ENCODE data around the gene CFAP74.

CFAP74 gene

DNA sequence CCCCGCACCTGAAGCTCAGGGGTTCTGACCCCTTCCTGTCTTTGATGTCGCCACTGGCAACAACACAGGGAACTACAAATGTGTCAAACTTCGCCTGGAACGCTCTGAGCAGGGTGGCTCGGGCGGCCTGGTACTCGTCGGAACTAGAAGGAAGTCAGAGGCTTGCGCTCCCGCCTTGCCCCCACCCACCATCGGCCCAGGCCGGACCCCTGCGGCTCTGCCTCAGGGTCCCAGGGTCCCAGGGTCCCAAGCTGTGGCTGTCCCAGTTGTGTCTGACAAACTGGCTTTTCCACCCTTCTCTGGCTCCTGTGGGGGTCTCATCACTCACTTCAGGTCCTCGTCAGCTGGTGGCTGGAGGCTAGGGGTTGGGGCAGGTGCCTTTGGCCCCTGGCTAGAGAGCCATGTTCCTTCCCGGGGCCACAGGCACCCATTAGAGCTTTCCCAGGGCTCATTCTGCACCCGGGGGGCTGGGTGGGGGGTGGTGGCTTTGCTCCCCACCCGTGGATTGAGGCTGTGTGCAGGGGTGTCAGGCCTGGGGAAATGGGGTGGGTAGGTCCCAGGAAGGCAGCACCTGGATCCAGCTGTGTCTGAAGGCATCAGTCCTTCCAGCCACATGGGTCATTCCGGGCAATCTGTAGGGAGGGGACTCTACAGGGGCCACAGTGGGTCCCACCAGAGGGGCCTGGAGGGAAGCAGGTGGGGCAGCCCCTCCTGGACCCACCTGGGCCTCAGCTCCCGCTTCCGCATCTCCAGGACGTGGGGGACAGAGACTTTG, 76.5 kb downstream of the CFAP74 start:
- H2AFZ ChIP-seq = no peak overlapping the region
- no peaks in the 10 kb centered on the region for H3K4me1 ChIP-seq
- H3K79me2 ChIP-seq = no peaks in the 10 kb centered on the region
- H3K9me3 ChIP-seq (ENCODE audit: control insufficient read depth, low read length) = no peaks in the 10 kb centered on the region
- no peaks in the 10 kb centered on the region for H3K27me3 ChIP-seq (ENCODE audit: control insufficient read depth, insufficient read depth, low read length)
- TF ChIP-seq CTCF (IDR thresholded peaks at IDR 0.05) = no peak
- no peak overlapping the region for H3K4me2 ChIP-seq (ENCODE audit: low read length)
- no peak overlapping the region for H3K27ac ChIP-seq
- H3K36me3 ChIP-seq (ENCODE audit: control insufficient read depth, insufficient read depth, low read length) = no peaks in the 10 kb centered on the region
- no peak overlapping the region for H3K9ac ChIP-seq
- no peak overlapping the region for H3K4me3 ChIP-seq (ENCODE audit: low read depth, low read length)

DNA sequence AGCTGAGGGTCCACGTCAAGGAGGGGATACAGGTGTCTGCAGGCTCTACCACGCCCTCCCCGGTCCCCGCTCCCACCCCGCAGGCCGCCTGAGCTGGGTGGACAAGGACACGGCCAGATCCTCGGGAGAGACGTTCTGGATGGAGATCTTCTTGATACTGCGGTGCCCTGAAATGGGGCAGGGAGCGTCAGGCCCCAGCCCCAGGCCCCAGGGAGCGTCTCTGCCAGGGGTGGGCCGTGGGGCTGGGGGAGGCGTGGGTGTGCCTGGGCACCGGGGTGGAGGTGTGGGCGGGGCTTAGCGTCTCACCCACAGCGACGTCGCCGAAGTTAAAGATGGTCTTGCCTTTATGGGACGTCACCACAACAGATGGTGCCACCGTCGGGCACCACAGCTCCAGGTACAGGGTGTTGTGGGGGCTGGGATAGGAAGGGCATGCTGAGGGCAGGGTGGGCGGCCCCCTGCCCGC, 77.2 kb downstream of the CFAP74 start:
- Histone ChIP-seq H3K4me2 (ENCODE audit: low read length) (no peak overlapping the region), H3K79me2 (no peaks in the 10 kb centered on the region), H3K36me3 (ENCODE audit: control insufficient read depth, insufficient read depth, low read length) (no peaks in the 10 kb centered on the region), H2AFZ (no peak overlapping the region), H3K4me1 (no peaks in the 10 kb centered on the region), H3K9ac (no peak overlapping the region), H3K27ac (no peak overlapping the region), H3K27me3 (ENCODE audit: control insufficient read depth, insufficient read depth, low read length) (no peaks in the 10 kb centered on the region), H3K9me3 (ENCODE audit: control insufficient read depth, low read length) (no peaks in the 10 kb centered on the region), H3K4me3 (ENCODE audit: low read depth, low read length) (no peak overlapping the region)
- no peak for TF ChIP-seq CTCF (IDR thresholded peaks at IDR 0.05)

GRCh38 chr1:1925437-1926345, 77.9 kb downstream of the CFAP74 start:
- H3K9me3 ChIP-seq (ENCODE audit: control insufficient read depth, low read length) = no peaks in the 10 kb centered on the region
- H3K27me3 ChIP-seq (ENCODE audit: control insufficient read depth, insufficient read depth, low read length) = no peaks in the 10 kb centered on the region
- H3K4me2 ChIP-seq (ENCODE audit: low read length) = no peak overlapping the region
- no peak for TF ChIP-seq CTCF (IDR thresholded peaks at IDR 0.05)
- H3K4me1 ChIP-seq = no peaks in the 10 kb centered on the region
- no peak overlapping the region for H3K4me3 ChIP-seq (ENCODE audit: low read depth, low read length)
- H2AFZ ChIP-seq = no peak overlapping the region
- no peak overlapping the region for H3K27ac ChIP-seq
- H3K36me3 ChIP-seq (ENCODE audit: control insufficient read depth, insufficient read depth, low read length) = no peaks in the 10 kb centered on the region
- H3K9ac ChIP-seq = no peak overlapping the region
- no peaks in the 10 kb centered on the region for H3K79me2 ChIP-seq

DNA sequence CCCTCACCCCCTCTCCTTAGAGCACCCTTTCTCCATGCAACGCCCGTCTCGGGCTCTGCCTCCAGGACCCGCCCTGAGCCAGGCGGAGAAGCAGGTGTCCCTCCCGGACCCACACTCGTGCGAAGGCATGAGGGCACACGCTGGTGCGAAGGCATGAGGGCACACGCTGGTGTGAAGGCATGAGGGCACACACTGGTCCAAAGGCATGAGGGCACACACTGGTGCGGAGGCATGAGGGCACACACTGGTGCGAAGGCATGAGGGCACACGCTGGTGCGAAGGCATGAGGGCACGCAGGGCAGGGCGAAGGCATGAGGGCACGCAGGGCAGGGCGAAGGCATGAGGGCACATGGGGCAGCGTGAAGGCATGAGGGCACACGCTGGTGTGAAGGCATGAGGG, 78.7 kb downstream of the CFAP74 start:
- H3K36me3 ChIP-seq (ENCODE audit: control insufficient read depth, insufficient read depth, low read length) = no peaks in the 10 kb centered on the region
- H3K9me3 ChIP-seq (ENCODE audit: control insufficient read depth, low read length) = no peaks in the 10 kb centered on the region
- H3K27me3 ChIP-seq (ENCODE audit: control insufficient read depth, insufficient read depth, low read length) = no peaks in the 10 kb centered on the region
- no peak overlapping the region for H2AFZ ChIP-seq
- H3K79me2 ChIP-seq = no peaks in the 10 kb centered on the region
- no peak overlapping the region for H3K4me2 ChIP-seq (ENCODE audit: low read length)
- H3K27ac ChIP-seq = no peak overlapping the region
- TF ChIP-seq CTCF (IDR thresholded peaks at IDR 0.05) = no peak
- no peak overlapping the region for H3K9ac ChIP-seq
- no peaks in the 10 kb centered on the region for H3K4me1 ChIP-seq
- H3K4me3 ChIP-seq (ENCODE audit: low read depth, low read length) = no peak overlapping the region

Data from parathyroid adenoma (tissue), 2 donors.